HL-60/S4 (cell line): Measurements from ENCODE around the gene CASP10.

Source experiments
- in situ Hi-C: fragments of 300-500 bp; cut with MboI; formaldehyde crosslinking; loops from 2 replicates; pipeline ENCODE4 v1.14.3; 2022; ENCODE audit warnings: low sequenced_read_pairs

Gene CASP10

DNA sequence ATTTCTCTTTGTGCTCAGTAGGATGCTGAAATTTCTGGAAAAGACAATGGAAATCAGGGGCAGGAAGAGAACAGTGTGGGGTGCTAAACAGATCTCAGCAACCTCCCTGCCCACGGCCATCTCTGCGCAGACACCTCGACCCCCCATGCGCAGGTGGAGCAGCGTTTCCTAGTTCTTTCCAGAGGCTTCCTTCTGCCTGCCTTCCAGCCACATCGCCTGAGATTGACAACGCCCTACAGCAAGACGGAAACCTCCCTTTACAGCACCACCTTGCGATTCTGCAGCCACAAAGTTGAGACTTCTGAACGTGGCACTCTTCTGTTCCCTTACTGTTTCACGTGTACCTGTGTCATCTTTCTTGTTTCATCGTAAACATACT, 46.0 kb downstream of the CASP10 start:
- in situ Hi-C loops, result no loop called here

- in situ Hi-C loops, result loop anchor here (5.0 kb wide), 1 partner anchor 50 kb away; the partner anchor contains the start of gene CASP10
Measured at GRCh38 chr2:201231781-201232466, 49.0 kb downstream of the CASP10 start.

GRCh38 chr2:201232467-201232815, 49.5 kb downstream of the CASP10 start:
- in situ Hi-C loops, result loop anchor here (5.0 kb wide), 1 partner anchor 50 kb away; the partner anchor contains the start of gene CASP10

DNA sequence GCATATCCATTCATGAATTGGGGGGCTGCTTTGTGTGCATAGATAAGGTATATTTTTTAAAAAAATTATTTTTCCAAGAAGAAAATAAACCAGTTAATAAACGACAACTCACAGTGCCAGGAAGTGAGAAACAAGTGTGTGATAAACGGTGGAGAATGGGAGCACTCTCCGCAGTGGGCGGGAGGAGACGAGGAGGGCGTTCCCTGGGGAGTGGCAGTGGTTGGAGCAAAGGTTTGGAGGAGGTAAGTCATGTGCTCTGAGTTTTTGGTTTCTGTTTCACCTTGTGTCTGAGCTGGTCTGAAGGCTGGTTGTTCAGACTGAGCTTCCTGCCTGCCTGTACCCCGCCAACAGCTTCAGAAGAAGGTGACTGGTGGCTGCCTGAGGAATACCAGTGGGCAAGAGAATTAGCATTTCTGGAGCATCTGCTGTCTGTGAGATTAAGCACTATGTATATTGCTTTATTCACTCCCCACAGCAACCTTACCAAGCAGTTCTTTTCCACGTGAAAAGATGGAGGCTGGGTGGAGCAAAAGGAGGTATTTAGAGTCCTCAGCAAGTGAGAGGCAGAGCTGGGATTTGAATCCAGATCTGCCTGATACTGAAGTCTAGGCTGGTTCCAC, 50.4 kb downstream of the CASP10 start:
- in situ Hi-C loops, result loop anchor here (5.0 kb wide), 1 partner anchor 51 kb away; the partner anchor contains the start of gene CASP10

DNA sequence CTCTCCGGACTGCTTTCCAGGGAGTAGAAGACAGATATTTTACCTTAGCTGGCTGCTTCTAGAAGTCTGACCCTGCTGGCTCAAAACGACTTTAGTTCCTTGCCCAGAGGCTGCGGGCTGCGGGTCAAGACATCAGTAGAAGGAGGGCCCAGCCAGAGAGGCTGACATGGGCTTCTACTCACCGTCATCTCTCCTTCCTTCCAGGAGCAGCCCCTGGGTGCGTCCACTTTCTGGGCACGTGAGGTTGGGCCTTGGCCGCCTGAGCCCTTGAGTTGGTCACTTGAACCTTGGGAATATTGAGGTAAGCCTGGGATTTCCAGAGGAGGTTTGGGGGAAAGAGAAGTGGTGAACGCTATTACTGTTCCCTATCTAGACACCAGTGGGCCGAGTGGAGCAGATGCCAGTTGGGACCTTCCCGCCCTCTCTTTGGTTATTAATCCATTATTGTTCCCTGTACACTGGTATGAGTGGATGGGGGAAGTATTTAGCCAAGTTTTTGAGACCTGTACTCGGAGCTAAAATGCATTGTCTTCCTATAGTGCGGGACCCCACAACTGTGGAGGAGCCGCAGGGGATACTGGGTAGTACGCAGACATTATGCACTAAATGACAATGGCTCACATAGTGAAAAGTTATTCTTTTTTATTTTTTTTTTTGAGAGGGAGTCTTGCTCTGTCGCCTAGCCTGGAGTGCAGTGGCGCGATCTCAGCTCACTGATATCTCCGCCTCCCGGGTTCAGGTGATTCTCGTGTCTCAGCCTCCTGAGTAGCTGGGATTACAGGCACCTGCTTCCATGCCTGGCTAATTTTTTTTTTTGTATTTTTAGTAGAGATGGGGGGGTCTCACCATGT, 51.1 kb downstream of the CASP10 start:
- in situ Hi-C loops, result loop anchor here (5.0 kb wide), 1 partner anchor 52 kb away; the partner anchor contains the start of gene CASP10

DNA sequence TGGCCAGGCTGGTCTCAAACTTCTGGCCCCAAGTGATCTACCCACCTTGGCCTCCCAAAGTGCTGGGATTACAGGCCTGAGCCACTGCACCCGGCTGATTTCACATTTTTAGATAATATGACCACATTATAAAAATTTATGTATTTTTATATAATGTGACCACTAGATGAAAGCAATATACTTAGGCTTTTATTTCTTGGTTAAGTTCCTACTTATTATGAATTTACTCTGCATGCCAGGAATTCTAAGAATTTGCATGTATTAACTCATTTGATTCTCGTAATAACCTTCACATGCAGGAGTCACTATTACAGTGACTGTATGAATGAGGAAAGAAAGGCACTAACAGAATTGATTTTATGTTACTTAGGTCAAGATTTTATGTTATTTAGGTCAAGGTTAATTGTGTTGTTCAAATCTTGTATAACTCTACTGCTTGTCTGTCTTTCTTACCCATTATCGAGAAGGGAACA, 51.8 kb downstream of the CASP10 start:
- in situ Hi-C loops, result loop anchor here (5.0 kb wide), 2 partner anchors 52 to 128 kb away; partner anchors contain the start of gene CASP10

DNA sequence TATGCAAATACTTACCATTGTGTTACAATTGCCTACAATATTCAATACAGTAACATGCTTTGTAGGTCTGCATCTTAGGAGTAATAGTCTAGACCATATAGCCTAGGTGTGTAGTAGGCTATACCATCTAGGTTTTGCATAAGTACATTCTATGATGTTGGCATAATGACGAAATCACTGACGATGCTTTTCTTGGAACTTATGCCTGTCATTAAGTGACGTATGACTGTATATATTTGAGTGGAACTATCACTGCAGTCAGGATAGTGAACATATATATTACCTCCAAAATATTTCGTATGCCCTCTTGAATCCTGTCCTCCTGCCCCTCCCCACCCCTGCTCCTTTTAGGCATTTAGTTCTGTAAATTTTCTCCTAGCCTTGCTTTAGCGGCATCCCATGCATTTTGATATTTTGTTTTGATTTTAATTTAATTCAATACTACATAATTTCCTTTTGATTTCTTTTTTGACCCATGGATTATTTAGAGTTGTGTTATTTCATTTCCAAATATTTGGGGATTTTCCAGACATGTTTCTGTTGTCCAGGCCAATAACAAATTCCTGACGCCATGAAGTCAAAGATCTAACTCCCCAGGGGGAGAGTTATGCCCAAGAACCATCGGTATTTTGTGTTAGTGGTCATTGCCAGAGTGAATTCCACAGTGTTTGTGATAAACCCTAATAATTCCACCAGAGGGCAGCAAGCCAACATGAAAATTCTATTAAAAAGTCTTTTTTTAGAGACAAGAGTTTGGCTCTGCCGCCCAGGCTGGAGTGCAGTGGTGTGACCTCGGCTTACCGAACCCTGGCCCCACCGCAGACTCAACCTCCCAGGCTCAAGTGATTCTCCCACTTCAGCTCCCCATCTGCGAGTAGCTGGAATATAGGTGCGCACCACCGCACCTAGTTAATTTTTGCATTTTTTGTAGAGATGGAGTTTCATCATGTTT, 53.2 kb downstream of the CASP10 start:
- in situ Hi-C loops, result loop anchor here (5.0 kb wide), 1 partner anchor 126 kb away; no protein-coding TSS in a partner anchor

DNA sequence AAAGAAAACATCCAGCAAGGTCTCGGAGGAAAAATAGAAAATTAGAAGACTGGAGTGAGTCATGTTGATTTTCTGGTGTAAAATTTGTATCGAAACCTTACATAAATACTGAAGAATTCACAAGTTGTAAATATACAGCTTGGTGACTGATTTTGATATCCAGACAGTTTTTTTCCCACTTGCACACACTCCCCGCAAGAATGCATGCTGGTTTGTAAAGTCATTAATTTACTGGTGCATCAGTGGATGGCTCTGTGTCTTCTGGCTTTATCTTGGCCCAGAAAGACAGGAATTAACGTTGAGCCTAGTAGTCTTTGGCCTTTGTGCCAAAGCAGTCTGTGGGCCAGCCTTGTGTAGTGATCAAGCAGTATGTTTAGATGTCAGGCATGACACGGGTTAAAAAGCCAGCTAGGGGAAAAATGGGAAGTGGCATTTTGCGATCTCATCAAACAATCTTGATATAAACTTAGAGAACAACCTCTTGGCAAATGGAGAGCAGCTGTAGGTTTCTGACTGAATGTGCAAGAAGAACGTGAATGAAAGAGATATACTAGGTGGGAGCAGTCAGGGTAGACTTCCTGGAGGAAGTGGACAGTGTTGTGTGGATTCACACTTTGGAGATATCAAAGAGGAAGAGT, 54.7 kb downstream of the CASP10 start:
- in situ Hi-C loops, result loop anchor here (5.0 kb wide), 1 partner anchor 125 kb away; no protein-coding TSS in a partner anchor

DNA sequence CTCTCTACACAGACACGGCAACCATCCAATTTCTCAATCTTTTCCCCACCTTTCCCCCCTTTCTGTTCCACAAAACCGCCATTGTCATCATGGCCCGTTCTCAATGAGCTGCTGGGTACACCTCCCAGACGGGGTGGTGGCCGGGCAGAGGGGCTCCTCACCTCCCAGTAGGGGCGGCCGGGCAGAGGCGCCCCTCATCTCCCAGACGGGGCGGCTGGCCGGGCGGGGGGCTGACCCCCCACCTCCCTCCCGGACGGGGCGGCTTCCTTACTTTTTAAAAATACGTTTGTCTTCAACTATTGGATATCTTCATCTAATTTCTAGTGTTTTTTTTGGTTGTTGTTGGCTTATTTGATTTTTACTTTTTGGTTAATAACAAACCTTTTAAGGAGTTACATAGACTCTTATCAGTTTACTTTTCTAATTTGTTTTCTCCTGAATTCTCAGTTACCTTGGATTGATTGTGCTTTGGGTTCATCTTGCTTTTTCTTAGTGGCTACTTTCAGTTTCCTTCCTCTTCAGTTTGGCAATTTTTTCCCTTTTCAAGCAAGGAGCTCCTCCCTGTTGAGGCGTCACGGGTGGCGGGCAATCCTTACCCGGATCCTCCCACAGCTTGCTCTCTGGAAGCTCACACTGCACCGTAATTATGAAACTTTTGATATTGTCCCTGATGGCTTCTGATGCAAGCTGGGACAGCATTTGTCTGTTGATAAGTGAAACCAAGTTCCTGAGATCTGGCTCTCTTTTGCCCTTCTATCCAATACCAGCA, 56.4 kb downstream of the CASP10 start:
- in situ Hi-C loops, result loop anchor here (5.0 kb wide), 1 partner anchor 123 kb away; no protein-coding TSS in a partner anchor

DNA sequence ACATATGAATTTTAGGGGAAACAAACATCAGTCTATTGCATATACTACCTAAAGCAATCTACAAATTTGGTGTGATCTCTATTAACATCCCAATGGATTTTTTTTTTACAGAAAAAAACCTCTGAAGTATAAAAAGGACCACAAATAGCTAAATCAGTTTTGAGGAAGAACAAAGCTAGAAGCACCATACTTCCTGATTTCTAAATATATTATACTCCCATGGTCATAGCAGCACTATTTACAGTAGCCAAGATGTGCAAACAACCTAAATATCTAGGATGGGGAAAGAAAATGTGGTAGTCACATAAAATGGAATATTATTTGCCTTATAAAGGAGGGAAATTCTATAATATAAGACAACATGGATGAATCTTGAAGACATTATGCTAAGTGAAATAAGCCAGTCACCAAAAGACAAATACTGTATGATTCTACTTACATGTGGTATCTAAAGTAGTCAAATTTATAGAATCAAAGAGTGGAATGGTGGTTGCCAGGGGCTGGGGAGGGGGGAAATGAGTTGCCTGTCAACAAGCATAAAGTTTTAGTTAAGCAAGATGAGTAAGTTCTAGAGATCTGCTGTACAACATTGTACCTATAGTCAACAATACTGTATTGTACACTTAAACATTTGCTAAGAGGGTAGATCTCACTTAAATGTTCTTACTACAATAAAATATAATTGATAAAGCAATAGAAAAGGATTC, 59.8 kb downstream of the CASP10 start:
- in situ Hi-C loops, result no loop called here

- in situ Hi-C loops, result no loop called here
Measured at GRCh38 chr2:201244829-201245228, 61.9 kb downstream of the CASP10 start.

DNA sequence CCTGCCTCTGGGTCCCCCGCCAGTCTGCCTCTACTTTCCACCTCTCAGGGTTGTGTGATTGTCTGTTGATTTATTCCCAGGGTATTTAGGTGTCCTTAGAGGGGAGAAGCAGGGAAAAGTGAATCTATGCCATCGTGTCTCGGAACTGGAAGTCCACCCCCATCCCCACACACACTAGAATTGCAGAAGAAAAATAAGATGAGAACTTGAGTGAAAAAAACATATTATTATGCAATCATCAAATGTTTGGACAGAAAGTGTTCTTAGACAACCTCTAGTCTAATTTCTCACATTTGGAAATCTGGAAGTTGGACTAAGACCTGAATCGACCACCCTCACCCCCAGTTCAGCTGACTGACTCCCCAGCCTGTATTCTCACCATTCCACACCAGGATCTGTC, 63.3 kb downstream of the CASP10 start:
- in situ Hi-C loops, result no loop called here

GRCh38 chr2:201248288-201248844, 65.4 kb downstream of the CASP10 start:
- in situ Hi-C loops, result no loop called here

GRCh38 chr2:201249889-201250288, 66.9 kb downstream of the CASP10 start:
- in situ Hi-C loops, result no loop called here

GRCh38 chr2:201250741-201251140, 67.8 kb downstream of the CASP10 start:
- in situ Hi-C loops, result no loop called here

DNA sequence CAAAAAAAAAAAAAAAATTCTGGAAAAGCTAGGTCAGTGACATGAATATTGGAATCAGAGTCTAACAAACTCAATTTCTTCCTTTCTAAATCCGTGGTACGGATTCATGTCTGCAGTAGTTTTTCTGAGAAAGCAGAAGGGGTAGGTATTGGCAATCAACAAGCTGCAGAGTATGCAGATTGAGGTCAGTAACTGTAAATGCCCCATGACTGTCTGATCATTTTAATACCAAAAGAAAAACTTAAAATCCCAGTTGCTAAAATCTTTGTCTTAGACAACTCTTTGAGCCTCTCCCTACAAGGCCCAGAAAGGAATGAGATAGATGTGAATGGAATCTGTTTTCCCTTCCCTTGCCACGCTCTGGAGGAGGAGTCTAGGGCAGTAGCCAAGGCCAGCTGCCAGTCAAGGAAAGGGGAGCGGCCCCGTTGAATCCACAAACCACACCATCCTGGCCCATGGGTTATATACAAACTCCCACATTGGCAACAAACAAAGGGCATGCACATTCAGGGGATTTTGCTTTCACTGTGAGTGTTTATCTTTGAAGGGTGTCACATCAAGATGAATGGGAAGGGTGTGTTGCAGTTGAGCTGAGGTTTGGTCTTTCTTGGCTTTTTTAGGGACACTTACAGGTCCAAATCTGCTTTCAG, 71.3 kb downstream of the CASP10 start:
- in situ Hi-C loops, result no loop called here

DNA sequence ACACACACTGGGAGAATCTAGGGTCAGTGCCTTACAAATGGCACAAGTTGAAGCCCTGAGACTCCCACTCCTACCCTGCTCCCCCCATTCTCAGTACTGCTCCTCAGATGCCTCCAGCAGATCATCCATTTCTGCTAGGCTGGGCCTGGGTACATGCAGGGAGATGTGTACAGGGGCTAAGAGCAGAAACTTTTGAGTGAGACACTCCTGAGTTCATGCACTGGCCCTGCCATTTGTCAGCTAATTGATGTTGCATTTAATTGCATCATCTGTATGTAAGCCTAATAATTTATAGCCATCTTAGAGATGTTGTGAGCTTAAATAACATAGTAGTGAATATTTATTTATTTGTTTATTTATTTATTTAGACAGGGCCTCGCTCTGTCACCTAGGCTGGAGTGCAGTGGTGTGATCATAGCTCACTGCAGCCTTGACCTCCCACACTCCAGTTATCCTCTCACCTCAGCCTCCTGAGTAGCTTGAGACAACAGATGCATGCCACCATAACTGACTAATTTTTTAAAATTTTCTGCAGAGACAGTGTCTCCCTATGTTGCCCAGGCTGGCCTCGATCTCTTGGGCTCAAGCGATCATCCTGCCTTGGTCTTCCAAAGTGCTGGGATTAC, 72.6 kb downstream of the CASP10 start:
- in situ Hi-C loops, result no loop called here
